ENCODE data around the gene ZNF280B. TPM values are rescaled to one million over a fixed set of nuclear protein-coding genes. Genes with fewer than 3 reads are reported as not detected.

ZNF280B gene
- total and polyA plus RNA-seq, 2 of the 13 experiments (the other 11 are each of a cell fraction or from before 2014, with no cell fraction given) = 3.7 to 3.9 TPM

DNA sequence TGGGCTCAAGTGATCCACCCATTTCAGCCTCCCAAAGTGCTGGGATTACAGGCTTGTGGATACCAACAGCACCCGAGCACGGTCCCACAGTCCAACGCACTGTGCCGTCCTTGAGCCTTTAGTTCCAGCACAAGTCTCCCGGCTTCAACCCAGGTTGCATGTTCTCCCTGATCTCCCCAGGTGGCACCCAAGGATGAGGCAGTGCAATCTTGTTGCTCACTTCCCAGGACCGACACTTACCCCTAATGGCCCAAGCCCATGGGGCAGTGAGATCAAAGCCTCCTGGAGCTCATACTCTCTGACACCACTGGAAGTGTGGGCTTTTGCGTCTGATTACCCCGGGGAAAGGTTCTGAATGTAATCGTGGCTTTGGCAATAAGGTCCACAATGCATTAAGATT lies 47.1 kb upstream of the ZNF280B start:
- DNase-seq (ENCODE audit: low spot score) = no peak
- ChIA-PET POLR2A (no interaction called here), CTCF (ENCODE audit: low intra/inter-chr PET ratio, low total read pairs) (no interaction called here)
- H3K27ac ChIP-seq (ENCODE audit: extremely low read length, insufficient read depth, low read length) = no peak overlapping the region
- no peak overlapping the region for H3K9ac ChIP-seq (ENCODE audit: insufficient read depth, low read depth, low read length)
- intact Hi-C loops (cut with micrococcal nuclease; ENCODE audit: unreplicated experiment) = no loop called here
- no peaks in the 10 kb centered on the region; the same call in 1 of the 2 replicates for H3K4me1 ChIP-seq (ENCODE audit: insufficient read depth, low read length)
- TF ChIP-seq MTA1 (CRISPR knock-in tag; IDR thresholded peaks at IDR 0.05; ENCODE audit: borderline replicate concordance) = no peak
- no peak for TF ChIP-seq ELF4 (CRISPR knock-in tag; IDR thresholded peaks at IDR 0.05; ENCODE audit: borderline replicate concordance)
- no peak for TF ChIP-seq NCOA5 (CRISPR knock-in tag; IDR thresholded peaks at IDR 0.05)
- TF ChIP-seq ZNF670 (CRISPR knock-in tag; IDR thresholded peaks at IDR 0.05; ENCODE audit: borderline replicate concordance) = no peak
- TF ChIP-seq, protein P1, sequence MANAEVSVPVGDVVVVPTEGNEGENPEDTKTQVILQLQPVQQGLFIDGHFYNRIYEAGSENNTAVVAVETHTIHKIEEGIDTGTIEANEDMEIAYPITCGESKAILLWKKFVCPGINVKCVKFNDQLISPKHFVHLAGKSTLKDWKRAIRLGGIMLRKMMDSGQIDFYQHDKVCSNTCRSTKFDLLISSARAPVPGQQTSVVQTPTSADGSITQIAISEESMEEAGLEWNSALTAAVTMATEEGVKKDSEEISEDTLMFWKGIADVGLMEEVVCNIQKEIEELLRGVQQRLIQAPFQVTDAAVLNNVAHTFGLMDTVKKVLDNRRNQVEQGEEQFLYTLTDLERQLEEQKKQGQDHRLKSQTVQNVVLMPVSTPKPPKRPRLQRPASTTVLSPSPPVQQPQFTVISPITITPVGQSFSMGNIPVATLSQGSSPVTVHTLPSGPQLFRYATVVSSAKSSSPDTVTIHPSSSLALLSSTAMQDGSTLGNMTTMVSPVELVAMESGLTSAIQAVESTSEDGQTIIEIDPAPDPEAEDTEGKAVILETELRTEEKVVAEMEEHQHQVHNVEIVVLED (CRISPR knock-in tag; IDR thresholded peaks at IDR 0.05; ENCODE audit: borderline replicate concordance) = no peak
- H3K9me3 ChIP-seq (ENCODE audit: low read length) = no peaks in the 10 kb centered on the region
- H3K4me3 ChIP-seq (replicated peaks in 1 of 3; ENCODE audit: insufficient read depth in 1 of 3, low read depth in 2 of 3, low read length in 3 of 3) = no peak overlapping the region
- in situ Hi-C loops (cut with HindIII; ENCODE audit: extremely low pct_ligation_motif_present, low pct_unique_long_range_greater_than_20kb) = no loop called here
- H4K20me1 ChIP-seq (ENCODE audit: insufficient read depth, low read length) = no peaks in the 10 kb centered on the region
- 70% methylated on average over 9 of the region's 9 CpGs for WGBS (ENCODE audit: low lambda C conversion rate)
- H3K79me2 ChIP-seq (ENCODE audit: insufficient read depth, low read length) = no peaks in the 10 kb centered on the region
- BruUV-seq (replicated peaks) = no TSS peak
- peaks cover 0 to 1% of the 10 kb centered on the region in 2 experiments; a peak in 1 of 5 replicates for H3K27me3 ChIP-seq (ENCODE audit: control insufficient read depth in 1 of 2, insufficient read depth in 2 of 2, low read length in 2 of 2)
- no peak overlapping the region for H2AFZ ChIP-seq (ENCODE audit: low read length)
- H3K4me2 ChIP-seq (ENCODE audit: low read depth, low read length) = no peak overlapping the region
- no peak for FAIRE-seq
- no peaks in the 10 kb centered on the region for H3K36me3 ChIP-seq (replicated peaks in 1 of 2; ENCODE audit: control insufficient read depth in 1 of 2, insufficient read depth in 2 of 2, low read length in 2 of 2)
- no peak for ATAC-seq

- in situ Hi-C loops (cut with HindIII; ENCODE audit: extremely low pct_ligation_motif_present, low pct_unique_long_range_greater_than_20kb) = loop anchor here (5.0 kb wide), 1 partner anchor 92 kb away; no protein-coding TSS in a partner anchor
- ATAC-seq (no peak), FAIRE-seq (no peak), DNase-seq (ENCODE audit: low spot score) (no peak)
- peaks cover 0 to 1% of the 10 kb centered on the region in 2 experiments; a peak in 1 of 5 replicates for H3K27me3 ChIP-seq (ENCODE audit: control insufficient read depth in 1 of 2, insufficient read depth in 2 of 2, low read length in 2 of 2)
- ChIA-PET CTCF (ENCODE audit: low intra/inter-chr PET ratio, low total read pairs) (no interaction called here), POLR2A (no interaction called here)
- H3K4me3 ChIP-seq (replicated peaks in 1 of 3; ENCODE audit: insufficient read depth in 1 of 3, low read depth in 2 of 3, low read length in 3 of 3) = no peak overlapping the region
- H3K9me3 ChIP-seq (ENCODE audit: low read length) = no peaks in the 10 kb centered on the region
- H4K20me1 ChIP-seq (ENCODE audit: insufficient read depth, low read length) = no peaks in the 10 kb centered on the region
- TF ChIP-seq SP4 (CRISPR knock-in tag; IDR thresholded peaks at IDR 0.05) (no peak), CEBPB (IDR thresholded peaks at IDR 0.05; ENCODE audit: borderline replicate concordance, low read depth, low read length) (peak; percentile 26; the same call in 1 of the 2 replicates)
- no peaks in the 10 kb centered on the region; the same call in 1 of the 2 replicates for H3K4me1 ChIP-seq (ENCODE audit: insufficient read depth, low read length)
- no peak overlapping the region for H3K9ac ChIP-seq (ENCODE audit: insufficient read depth, low read depth, low read length)
- no peak overlapping the region for H3K27ac ChIP-seq (ENCODE audit: extremely low read length, insufficient read depth, low read length)
- intact Hi-C loops (cut with micrococcal nuclease; ENCODE audit: unreplicated experiment) = no loop called here
- H3K4me2 ChIP-seq (ENCODE audit: low read depth, low read length) = no peak overlapping the region
- no peaks in the 10 kb centered on the region for H3K79me2 ChIP-seq (ENCODE audit: insufficient read depth, low read length)
- no TSS peak for BruUV-seq (replicated peaks)
- H3K36me3 ChIP-seq (replicated peaks in 1 of 2; ENCODE audit: control insufficient read depth in 1 of 2, insufficient read depth in 2 of 2, low read length in 2 of 2) = no peaks in the 10 kb centered on the region
- H2AFZ ChIP-seq (ENCODE audit: low read length) = no peak overlapping the region
- WGBS (ENCODE audit: low lambda C conversion rate) = 0% methylated on average over 1 of the region's 4 CpGs
Measured at GRCh38 chr22:22554587-22555284, 46.2 kb upstream of the ZNF280B start.

All from HepG2 (cell line).